C4-2B (cell line): ENCODE measurements around the gene IQCC.

ENCODE experiments used
- H3K27ac ChIP-seq: fragments of 450-650 bp; 2 replicates; pipeline ENCODE4 v1.5.1; 2017
- ZFX ChIP-seq: fragments of 450-650 bp; IDR thresholded peaks from 2 replicates; pipeline ENCODE4 v1.6.1; 2017
- TF ChIP-seq, protein P1 (sequence below): fragments of 450-650 bp; conservative IDR thresholded peaks from 2 replicates; pipeline ENCODE4 v1.5.1; 2017; ENCODE audit warnings: mild to moderate bottlenecking

IQCC gene

DNA sequence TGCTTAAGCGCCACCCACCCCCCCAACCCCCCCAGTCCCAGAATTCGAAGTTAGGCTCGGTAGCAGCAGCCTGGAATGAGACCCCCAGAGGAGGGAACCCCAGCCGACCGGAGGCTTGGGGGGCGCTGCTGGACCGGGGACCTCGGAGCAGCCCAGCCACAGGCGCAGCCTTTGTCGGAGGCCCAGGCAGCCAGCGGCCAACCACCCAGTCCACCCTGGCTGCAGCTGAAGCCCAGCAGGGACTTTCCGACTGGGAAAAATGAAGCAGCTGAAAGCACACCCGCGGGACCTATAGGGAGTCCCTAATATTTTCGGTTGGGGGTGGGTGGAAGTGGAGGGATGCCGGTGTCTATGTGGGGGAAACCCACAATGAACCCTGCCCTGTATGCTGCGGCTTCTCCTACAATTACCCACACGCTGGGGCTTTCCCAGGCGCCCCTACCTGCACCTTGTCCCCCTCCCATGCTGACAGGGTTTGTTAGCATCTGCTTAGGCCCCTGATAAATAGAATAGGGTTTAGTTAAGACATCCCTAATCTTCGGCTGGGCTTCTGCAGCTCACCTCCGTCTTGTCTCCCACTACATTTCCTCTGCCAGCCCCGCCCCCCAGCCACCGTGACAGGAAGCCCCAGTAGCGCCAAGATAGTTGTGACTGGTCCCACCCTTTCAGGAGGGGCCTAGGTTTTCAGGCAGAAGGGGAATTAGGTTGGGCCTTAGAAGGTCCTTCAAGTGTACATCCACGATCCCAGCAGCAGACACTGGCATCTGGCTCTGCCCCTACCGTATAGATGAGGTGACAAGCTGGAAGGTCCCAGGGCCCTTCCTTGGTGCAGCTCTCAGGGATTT lies 4.2 kb upstream of the IQCC start:
- H3K27ac ChIP-seq: peak overlapping the region; percentile 64
- no peak for TF ChIP-seq ZFX

DNA sequence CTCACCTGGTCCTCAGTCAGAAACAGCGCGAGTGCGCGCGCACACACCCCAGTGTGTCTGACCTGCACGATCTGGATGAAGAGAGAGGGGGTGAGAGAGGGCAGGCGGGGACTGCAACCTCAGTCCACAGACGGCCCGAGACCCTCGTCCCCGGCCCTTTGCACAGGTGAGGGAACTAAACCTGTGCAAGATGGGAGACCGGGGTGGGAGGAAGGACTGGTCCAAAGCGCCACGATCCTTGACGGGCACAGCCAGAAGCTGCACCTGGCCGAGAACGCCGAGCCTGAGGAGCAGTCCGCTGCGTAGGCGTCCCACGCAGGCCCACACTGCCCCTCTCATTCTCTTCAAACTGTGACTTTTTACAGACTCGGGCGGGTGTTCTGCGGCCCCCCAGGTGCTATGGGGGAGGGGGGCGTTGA lies 519 bp upstream of the IQCC start:
- peak overlapping the region; percentile 74 for H3K27ac ChIP-seq
- TF ChIP-seq, protein P1, sequence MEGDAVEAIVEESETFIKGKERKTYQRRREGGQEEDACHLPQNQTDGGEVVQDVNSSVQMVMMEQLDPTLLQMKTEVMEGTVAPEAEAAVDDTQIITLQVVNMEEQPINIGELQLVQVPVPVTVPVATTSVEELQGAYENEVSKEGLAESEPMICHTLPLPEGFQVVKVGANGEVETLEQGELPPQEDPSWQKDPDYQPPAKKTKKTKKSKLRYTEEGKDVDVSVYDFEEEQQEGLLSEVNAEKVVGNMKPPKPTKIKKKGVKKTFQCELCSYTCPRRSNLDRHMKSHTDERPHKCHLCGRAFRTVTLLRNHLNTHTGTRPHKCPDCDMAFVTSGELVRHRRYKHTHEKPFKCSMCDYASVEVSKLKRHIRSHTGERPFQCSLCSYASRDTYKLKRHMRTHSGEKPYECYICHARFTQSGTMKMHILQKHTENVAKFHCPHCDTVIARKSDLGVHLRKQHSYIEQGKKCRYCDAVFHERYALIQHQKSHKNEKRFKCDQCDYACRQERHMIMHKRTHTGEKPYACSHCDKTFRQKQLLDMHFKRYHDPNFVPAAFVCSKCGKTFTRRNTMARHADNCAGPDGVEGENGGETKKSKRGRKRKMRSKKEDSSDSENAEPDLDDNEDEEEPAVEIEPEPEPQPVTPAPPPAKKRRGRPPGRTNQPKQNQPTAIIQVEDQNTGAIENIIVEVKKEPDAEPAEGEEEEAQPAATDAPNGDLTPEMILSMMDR: no peak

DNA sequence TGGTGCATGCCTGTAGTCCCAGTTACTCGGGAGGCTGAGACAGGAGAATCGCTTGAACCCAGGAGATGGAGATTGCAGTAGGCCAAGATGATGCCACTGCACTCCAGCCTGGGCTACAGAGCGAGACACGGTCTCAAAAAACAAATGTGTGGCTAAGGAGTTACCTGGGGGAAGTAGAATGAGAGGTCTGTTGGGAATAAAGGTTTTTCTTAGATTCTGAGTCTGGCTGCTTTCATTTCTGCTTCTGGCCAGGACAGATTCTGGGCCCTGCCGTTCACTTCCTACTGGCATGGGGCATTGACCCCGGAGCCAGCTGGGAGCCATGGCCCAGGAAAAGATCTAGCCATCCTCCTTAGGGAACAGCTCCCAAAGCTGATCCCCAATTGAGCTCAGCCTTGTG lies 3.0 kb downstream of the IQCC start:
- no peak overlapping the region for H3K27ac ChIP-seq
- TF ChIP-seq, protein P1: no peak
- no peak for TF ChIP-seq ZFX

DNA sequence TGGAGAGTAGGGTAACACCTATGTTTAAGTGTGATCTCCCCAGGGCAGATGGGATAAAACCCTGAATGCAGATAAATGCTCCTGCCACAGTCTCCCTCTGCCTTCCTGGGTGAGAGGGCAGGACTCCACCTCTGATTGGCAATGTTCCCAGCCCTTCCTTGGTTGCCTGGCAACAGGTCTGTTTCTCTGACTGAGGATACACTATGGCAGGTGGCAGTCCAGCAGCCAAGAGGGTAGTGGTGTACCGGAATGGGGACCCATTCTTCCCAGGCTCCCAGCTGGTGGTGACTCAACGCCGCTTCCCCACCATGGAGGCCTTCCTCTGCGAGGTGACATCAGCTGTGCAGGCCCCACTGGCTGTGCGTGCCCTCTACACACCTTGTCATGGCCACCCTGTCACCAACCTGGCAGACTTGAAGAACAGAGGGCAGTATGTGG lies 3.4 kb downstream of the IQCC start, which contains the start of gene DCDC2B:
Gene DCDC2B, plus strand, starts transcription at position 199 of the 438 bp plus-strand sequence. Its CDS starts 5 bp downstream, at position 204.
- no peak within 1 kb of the TSS for H3K27ac ChIP-seq
- no peak for TF ChIP-seq ZFX
- TF ChIP-seq, protein P1: no peak

DNA sequence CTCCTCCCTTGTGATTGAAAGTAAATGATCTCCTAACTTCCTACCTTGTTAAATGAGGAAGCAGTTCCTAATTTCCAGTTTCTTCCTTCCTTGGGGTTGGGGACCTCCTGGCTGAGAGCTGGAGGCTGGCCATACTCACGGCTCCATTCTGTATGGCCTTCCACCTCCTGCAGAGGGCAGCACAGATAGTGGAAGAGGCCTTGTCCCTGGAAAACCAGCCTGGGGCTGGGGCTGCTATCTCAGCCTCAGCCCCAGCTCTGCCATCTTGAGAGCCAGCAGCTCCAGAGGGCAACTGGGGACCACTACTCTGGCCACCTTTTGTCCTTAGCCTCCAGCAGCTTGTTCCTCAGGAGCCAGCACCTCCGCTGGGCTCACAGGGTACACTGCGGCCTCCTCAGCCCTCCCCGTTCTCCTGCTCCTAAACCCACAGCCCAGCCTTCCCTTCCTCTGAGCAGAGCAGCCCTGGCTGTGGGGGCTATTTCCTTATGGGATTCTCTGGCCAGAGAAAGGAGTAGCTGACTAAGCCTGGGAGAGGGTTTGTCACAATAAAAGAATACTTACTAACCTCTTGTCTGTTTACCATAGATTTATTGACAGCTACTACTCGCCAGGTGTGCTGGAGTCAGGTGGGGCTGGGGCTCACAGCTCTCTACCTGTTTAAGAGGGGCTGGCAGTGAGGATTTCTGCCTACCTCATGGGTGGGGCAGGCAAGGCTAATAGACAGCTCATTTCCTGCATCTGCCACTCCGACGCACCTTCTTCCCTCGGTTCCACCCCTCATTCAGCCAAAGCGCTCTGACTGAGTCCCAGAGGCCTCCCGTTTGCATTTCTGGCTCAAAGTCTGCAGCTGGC lies 10.4 kb downstream of the IQCC start:
- H3K27ac ChIP-seq: no peak overlapping the region
- TF ChIP-seq, protein P1: peak; percentile 91
- TF ChIP-seq ZFX: no peak

DNA sequence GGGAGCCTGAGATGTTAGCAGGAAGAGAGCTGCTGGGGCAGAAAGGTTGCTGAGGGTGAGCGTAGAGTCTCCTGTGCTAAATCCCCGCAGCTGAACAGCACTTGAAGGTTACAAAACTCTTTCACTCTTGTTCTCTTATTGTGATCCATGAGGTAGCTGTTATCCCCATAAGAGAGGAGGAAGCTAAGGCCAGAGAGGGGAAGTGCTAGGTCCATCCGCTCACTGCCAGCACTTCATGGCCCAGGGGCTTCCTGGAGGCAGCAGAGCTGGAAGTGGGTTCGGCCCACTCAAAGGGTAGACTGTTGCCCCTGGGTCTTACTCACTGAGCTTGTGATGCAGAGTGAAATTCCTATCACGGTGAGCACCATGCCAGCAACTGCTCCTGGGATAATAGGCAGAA lies 11.1 kb downstream of the IQCC start:
- no peak overlapping the region for H3K27ac ChIP-seq
- TF ChIP-seq, protein P1: no peak
- TF ChIP-seq ZFX: no peak

DNA sequence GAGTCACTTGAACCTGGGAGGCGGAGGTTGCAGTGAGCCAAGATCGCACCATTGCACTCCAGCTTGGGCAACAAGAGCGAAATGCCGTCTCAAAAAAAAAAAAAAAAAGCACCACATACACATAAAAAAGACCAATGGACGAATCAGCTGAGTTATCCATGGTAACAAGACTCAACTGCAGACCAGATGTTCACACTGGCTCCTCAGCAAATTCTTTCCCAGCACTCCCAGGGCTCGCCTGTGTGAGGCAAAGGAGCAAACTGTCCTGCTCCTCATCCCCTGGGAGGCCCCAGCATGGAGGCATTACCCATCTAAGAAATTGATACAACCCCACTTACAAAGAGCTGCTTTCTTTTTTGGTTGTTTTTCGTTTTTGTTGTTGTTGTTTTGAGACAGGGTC lies 13.6 kb downstream of the IQCC start:
- H3K27ac ChIP-seq: no peak overlapping the region
- TF ChIP-seq ZFX: no peak
- TF ChIP-seq, protein P1: no peak
